Activated CD8-positive, alpha-beta T cell treated with anti-CD3 and anti-CD28 coated beads, Interleukin-2, amount 10 ng/mL, durations not matched to agents 7 days and 5 days (primary cell): ENCODE measurements around the gene KCMF1. TPM values are rescaled to one million over a fixed set of nuclear protein-coding genes. Genes with fewer than 3 reads are reported as not detected.

Experiments
- ATAC-seq: fragments of 150-1000 bp; cut with Tn5 transposase; one replicate; pipeline ENCODE4 v1.10.0; 2021; ENCODE audit warnings: moderate library complexity
- CTCF ChIA-PET: fragments of 350-600 bp; sonication (Branson Sonifier 250); formaldehyde crosslinking; loops from one replicate; lab custom pipeline; 2021; ENCODE audit warnings: antibody characterized with exemption; lab: Charles Lee
- POLR2A ChIA-PET: fragments of 350-600 bp; sonication (Branson Sonifier 250); formaldehyde crosslinking; loops from one replicate; lab custom pipeline; 2021; ENCODE audit warnings: antibody characterized with exemption; lab: Charles Lee
- DNase-seq: peaks from one replicate; pipeline ENCODE4 v3.0.0-alpha.2; 2020
- H3K27ac Mint-ChIP-seq: one replicate; pipeline ENCODE4 v1.8.0; 2021; ENCODE audit warnings: mild to moderate bottlenecking, mixed read lengths
- H3K27me3 Mint-ChIP-seq: one replicate; pipeline ENCODE4 v1.8.0; 2021; ENCODE audit warnings: low read depth, mixed read lengths
- H3K36me3 Mint-ChIP-seq: one replicate; pipeline ENCODE4 v1.8.0; 2021; ENCODE audit warnings: low read depth, mixed read lengths
- H3K4me1 Mint-ChIP-seq: one replicate; pipeline ENCODE4 v1.8.0; 2021; ENCODE audit warnings: low read depth, mixed read lengths
- H3K4me3 Mint-ChIP-seq: one replicate; pipeline ENCODE4 v1.8.0; 2021; ENCODE audit warnings: mild to moderate bottlenecking, mixed read lengths
- H3K9me3 Mint-ChIP-seq: one replicate; pipeline ENCODE4 v1.8.0; 2022; ENCODE audit warnings: mixed read lengths; ENCODE audit not compliant: insufficient read depth
- total RNA-seq, 2 experiments: library from RNA; stranded (reverse); gene quantifications; one replicate each; pipeline ENCODE4 v1.2.3, GENCODE V29; 2021

KCMF1 gene
- total RNA-seq, 2 experiments from 2014 or later, result 88.9 to 92.5 TPM

GRCh38 chr2:85024372-85025047 is 53.5 kb downstream of the KCMF1 start:
- no peak overlapping the region for H3K27ac Mint-ChIP-seq
- no peaks in the 10 kb centered on the region for H3K27me3 Mint-ChIP-seq
- peaks cover 10% of the 10 kb centered on the region for H3K4me1 Mint-ChIP-seq
- ChIA-PET CTCF (interaction anchor here (0.7 to 1.9 kb wide), 2 partner anchors 276 to 494 kb away, joined by 3 to 7 read pairs; no protein-coding TSS in a partner anchor), POLR2A (interaction anchor here (0.6 to 1.8 kb wide), 2 partner anchors 11 to 70 kb away, joined by 3 to 5 read pairs; no protein-coding TSS in a partner anchor)
- H3K4me3 Mint-ChIP-seq, result no peak overlapping the region
- DNase-seq, result no peak
- no peak for ATAC-seq
- H3K9me3 Mint-ChIP-seq, result no peaks in the 10 kb centered on the region
- H3K36me3 Mint-ChIP-seq, result peaks cover 48% of the 10 kb centered on the region

- DNase-seq, result no peak
- no peaks in the 10 kb centered on the region for H3K27me3 Mint-ChIP-seq
- no peak overlapping the region for H3K27ac Mint-ChIP-seq
- ATAC-seq, result no peak
- H3K9me3 Mint-ChIP-seq, result no peaks in the 10 kb centered on the region
- POLR2A ChIA-PET, result no interaction called here
- CTCF ChIA-PET, result interaction anchor here (1.1 to 1.2 kb wide), 3 partner anchors 17 to 234 kb away, joined by 3 read pairs; no protein-coding TSS in a partner anchor
- no peaks in the 10 kb centered on the region for H3K4me1 Mint-ChIP-seq
- peaks cover 58% of the 10 kb centered on the region for H3K36me3 Mint-ChIP-seq
- H3K4me3 Mint-ChIP-seq, result no peak overlapping the region
Observed at GRCh38 chr2:85032621-85033020, 61.7 kb downstream of the KCMF1 start.

DNA sequence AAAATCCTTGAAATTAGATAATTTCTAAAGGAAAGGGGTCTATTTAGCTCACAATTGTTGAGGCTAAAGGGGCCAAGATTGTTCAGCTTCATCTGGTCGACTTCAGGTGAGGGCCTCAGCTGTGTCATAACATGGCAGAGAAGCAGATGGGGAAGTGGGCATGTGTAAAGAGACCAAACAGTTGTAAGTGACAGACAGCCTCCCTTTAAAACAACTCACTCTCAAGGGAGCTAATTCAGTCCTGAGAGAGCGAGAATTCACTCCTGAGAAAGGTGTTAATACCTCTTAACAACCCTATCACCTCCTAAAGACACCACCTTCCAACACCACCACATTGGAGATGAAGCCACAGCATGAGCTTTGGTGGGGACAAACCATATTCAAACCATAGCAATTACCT is 62.4 kb downstream of the KCMF1 start:
- Mint-ChIP-seq H3K4me1 (no peaks in the 10 kb centered on the region), H3K27me3 (no peaks in the 10 kb centered on the region), H3K4me3 (no peak overlapping the region), H3K9me3 (no peaks in the 10 kb centered on the region), H3K27ac (peak overlapping the region; percentile 30), H3K36me3 (peaks cover 54% of the 10 kb centered on the region)
- DNase-seq (no peak), ATAC-seq (no peak)
- ChIA-PET CTCF (interaction anchor here (0.9 to 1.2 kb wide), 2 partner anchors 13 to 18 kb away, joined by 3 read pairs; no protein-coding TSS in a partner anchor), POLR2A (no interaction called here)

- ChIA-PET POLR2A (no interaction called here), CTCF (interaction anchor here (0.6 kb wide), 1 partner anchor 18 kb away, joined by 3 read pairs; no protein-coding TSS in a partner anchor)
- H3K4me1 Mint-ChIP-seq, result no peaks in the 10 kb centered on the region
- H3K27me3 Mint-ChIP-seq, result no peaks in the 10 kb centered on the region
- H3K4me3 Mint-ChIP-seq, result no peak overlapping the region
- no peaks in the 10 kb centered on the region for H3K9me3 Mint-ChIP-seq
- no peak for ATAC-seq
- DNase-seq, result no peak
- no peak overlapping the region for H3K27ac Mint-ChIP-seq
- peaks cover 53% of the 10 kb centered on the region for H3K36me3 Mint-ChIP-seq
Observed at GRCh38 chr2:85034158-85034557, 63.2 kb downstream of the KCMF1 start.

DNA sequence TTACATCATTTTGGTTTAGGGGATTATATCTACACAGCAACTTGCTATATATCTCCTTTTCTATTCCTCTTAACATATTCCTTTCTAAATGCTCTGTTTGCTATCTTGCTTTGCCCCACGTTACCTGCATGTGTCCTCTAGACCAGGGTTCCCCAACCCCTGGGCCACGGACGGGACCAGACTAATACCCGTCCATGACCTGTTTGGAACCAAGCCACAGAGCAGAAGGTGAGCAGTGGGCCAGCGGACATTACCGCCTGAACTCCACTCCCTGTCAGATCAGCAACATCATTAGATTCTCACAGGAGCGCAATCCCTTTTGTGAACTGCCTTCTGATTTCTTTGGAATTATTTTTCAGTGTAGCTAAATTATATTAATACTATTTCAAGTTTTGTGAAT is 66.7 kb downstream of the KCMF1 start:
- Mint-ChIP-seq H3K36me3 (peaks cover 57% of the 10 kb centered on the region), H3K27me3 (no peaks in the 10 kb centered on the region), H3K4me1 (peaks cover 2% of the 10 kb centered on the region), H3K9me3 (no peaks in the 10 kb centered on the region), H3K4me3 (no peak overlapping the region), H3K27ac (no peak overlapping the region)
- ChIA-PET POLR2A (no interaction called here), CTCF (no interaction called here)
- ATAC-seq (no peak), DNase-seq (no peak)

DNA sequence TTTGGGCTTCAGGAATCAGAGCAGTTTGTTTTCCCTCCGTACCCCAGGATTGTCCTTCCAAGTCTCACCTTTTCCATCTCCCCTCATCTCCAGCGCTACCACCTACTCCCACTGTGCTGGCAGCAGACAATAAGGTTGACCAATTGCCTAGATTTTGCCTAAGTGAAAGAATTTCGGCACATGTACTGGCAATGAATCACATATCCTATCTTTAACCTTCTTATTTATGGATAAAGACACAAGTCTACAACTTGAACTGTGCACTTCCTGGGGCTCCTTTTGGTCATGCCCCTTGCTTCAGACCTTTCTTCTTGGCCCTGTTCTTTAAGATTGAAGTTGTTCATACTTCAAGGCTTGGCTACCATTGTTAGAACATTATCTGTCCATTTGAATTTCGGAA is 71.4 kb downstream of the KCMF1 start:
- ChIA-PET POLR2A (no interaction called here), CTCF (no interaction called here)
- Mint-ChIP-seq H3K27me3 (no peaks in the 10 kb centered on the region), H3K4me1 (peaks cover 7% of the 10 kb centered on the region), H3K4me3 (no peak overlapping the region), H3K27ac (peak overlapping the region; percentile 31), H3K36me3 (peaks cover 64% of the 10 kb centered on the region), H3K9me3 (no peaks in the 10 kb centered on the region)
- no peak for DNase-seq
- no peak for ATAC-seq

GRCh38 chr2:85048534-85048933 is 77.6 kb downstream of the KCMF1 start:
- Mint-ChIP-seq H3K27me3 (no peaks in the 10 kb centered on the region), H3K4me3 (no peak overlapping the region), H3K36me3 (peaks cover 54% of the 10 kb centered on the region), H3K4me1 (peaks cover 12% of the 10 kb centered on the region), H3K27ac (no peak overlapping the region), H3K9me3 (no peaks in the 10 kb centered on the region)
- no peak for ATAC-seq
- ChIA-PET POLR2A (no interaction called here), CTCF (interaction anchor here (1.3 to 1.6 kb wide), 2 partner anchors 31 to 122 kb away, joined by 3 to 5 read pairs; no protein-coding TSS in a partner anchor)
- no peak for DNase-seq

DNA sequence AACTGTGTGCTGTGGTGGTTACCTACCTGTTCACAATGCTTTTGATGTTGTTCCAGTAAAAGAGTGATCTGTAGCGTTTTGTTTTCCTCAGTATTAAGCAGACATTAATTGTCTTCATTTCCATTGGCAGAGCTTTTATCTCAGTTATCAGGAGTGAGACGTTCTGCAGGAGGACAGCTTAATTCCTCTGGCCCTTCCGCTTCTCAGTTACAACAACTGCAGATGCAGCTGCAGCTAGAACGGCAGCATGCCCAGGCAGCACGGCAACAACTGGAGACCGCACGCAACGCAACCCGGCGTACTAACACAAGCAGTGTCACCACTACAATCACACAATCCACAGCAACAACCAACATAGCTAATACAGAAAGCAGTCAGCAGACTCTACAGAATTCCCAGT is 78.3 kb downstream of the KCMF1 start:
- Mint-ChIP-seq H3K4me3 (no peak overlapping the region), H3K27ac (peak overlapping the region; percentile 3), H3K4me1 (peaks cover 18% of the 10 kb centered on the region), H3K27me3 (no peaks in the 10 kb centered on the region), H3K9me3 (no peaks in the 10 kb centered on the region), H3K36me3 (peaks cover 53% of the 10 kb centered on the region)
- ATAC-seq, result no peak
- ChIA-PET POLR2A (no interaction called here), CTCF (interaction anchor here (0.6 to 1.6 kb wide), 3 partner anchors 31 to 123 kb away, joined by 3 to 5 read pairs (median 3); no protein-coding TSS in a partner anchor)
- DNase-seq, result no peak

GRCh38 chr2:85053802-85054201 is 82.8 kb downstream of the KCMF1 start:
- no peak overlapping the region for H3K4me3 Mint-ChIP-seq
- ChIA-PET CTCF (interaction anchor here (0.6 to 2.3 kb wide), 5 partner anchors 13 to 247 kb away, joined by 3 to 13 read pairs (median 4); no protein-coding TSS in a partner anchor), POLR2A (no interaction called here)
- no peak overlapping the region for H3K27ac Mint-ChIP-seq
- no peak for DNase-seq
- no peaks in the 10 kb centered on the region for H3K9me3 Mint-ChIP-seq
- H3K4me1 Mint-ChIP-seq, result peaks cover 48% of the 10 kb centered on the region
- ATAC-seq, result no peak
- H3K27me3 Mint-ChIP-seq, result no peaks in the 10 kb centered on the region
- peaks cover 47% of the 10 kb centered on the region for H3K36me3 Mint-ChIP-seq

DNA sequence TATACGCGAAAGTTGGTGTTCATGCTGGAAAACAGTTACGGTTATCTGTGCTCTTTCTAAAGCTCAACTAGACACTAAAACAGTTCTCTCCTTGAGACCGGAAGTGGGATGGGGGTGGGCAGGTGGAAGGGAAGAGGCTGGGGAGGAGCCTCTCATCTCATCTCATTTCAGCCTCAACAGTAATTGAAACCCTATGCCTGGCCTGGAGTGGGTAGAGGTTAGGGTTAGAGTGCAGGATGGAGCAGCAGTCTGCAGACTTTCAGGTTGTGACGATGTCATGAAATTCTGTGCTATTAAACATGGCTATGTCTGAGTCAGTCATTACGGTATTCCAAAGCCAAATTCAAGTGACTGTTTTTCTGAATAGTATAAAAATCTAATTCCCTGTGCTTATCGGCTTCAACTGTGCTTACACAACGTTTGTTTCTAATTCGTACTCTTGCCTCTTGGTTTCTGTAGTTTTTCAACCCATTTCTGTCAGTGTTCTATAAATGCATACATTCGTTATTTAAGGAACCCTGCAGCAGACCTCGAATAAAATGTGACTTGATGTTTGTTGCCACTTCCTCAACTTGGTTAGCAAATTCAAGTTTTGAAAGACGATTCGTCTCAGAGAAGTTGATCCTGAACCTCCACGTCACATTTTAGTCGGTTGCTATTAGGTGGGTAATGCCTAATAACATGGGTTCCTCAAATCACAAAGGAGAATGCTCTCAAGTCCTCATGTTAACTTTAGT is 86.4 kb downstream of the KCMF1 start:
- ChIA-PET CTCF (interaction anchor here (1.7 kb wide), 1 partner anchor 9 kb away, joined by 8 read pairs; no protein-coding TSS in a partner anchor), POLR2A (no interaction called here)
- DNase-seq, result peak; percentile 41
- no peaks in the 10 kb centered on the region for H3K9me3 Mint-ChIP-seq
- ATAC-seq, result peak; percentile 51
- peak overlapping the region; percentile 23 for H3K27ac Mint-ChIP-seq
- H3K27me3 Mint-ChIP-seq, result peaks cover 7% of the 10 kb centered on the region
- no peak overlapping the region for H3K4me3 Mint-ChIP-seq
- peaks cover 24% of the 10 kb centered on the region for H3K36me3 Mint-ChIP-seq
- peaks cover 48% of the 10 kb centered on the region for H3K4me1 Mint-ChIP-seq

DNA sequence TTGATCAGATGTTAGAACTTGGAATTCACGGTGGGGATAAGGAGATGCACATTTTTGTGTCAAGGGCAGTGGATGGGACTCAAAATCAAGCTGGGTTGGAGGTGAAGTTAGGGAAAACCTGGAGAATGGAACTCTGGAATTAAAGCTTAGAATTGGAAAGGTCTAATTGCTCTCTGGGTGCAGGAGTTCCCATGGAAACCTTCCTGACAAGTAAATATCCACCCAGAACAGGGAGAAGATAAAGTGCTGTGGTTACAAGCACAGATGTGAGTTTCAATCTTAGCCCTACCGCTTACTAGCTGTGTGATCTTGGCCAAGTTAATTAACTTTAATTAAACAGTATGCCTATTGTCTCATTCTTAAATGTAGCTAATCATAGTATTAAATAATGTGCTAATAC is 90.9 kb downstream of the KCMF1 start:
- DNase-seq (no peak), ATAC-seq (no peak)
- POLR2A ChIA-PET, result no interaction called here
- Mint-ChIP-seq H3K36me3 (no peaks in the 10 kb centered on the region), H3K27ac (no peak overlapping the region), H3K27me3 (peaks cover 23% of the 10 kb centered on the region), H3K4me1 (peaks cover 10% of the 10 kb centered on the region), H3K4me3 (no peak overlapping the region), H3K9me3 (no peaks in the 10 kb centered on the region)
- CTCF ChIA-PET, result interaction anchor here (0.7 to 1.3 kb wide), 3 partner anchors 189 to 238 kb away, joined by 3 to 4 read pairs (median 3); no protein-coding TSS in a partner anchor
